RKO (cell line): ENCODE results near the gene BAG5.

Experiments used
- DNase-seq: peaks from one replicate; pipeline ENCODE4 v3.0.0-alpha.2; 2016; ENCODE audit warnings: low spot score

Gene BAG5

DNA sequence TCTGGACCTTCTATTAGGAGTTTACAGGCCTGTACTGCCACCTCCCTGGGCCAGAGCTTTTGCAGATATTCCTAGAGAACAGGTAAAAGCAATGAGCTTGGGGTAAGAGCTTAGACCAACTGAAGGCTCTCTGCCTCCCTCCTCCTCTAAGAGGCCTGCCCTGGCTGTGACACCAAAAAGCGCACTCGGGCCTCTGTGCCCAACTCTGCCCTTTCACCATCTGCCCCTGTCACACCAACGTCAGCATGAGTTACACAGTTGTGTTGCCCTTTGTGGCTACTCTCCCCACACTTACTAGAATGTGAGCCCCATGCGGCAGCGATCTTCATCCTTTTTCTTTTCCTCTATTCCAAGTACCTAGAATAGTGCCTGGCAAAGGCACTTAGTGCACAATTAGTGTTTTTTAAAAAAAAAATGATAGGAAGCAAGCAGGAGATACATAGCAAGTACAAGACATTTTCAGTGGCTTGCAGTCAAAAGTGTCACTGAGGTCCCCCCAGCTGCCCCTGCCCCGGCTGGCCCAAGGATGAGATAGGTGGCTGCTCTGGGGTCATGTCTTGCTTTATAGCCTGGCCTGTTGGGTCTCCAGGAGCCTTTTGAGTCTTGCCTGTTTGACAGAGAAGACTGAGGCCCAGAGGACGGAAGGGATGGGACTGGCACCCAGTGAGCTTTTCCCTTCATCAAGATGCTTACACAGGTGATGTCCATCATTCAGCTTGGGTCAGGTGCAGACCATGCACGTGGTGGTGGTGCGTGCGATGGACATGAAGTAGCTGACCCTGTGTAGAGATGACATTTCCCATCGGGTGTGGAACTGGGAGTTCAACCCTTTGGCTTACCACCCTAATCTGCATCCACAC, 52.4 kb downstream of the BAG5 start:
- no peak for DNase-seq

GRCh38 chr14:103508521-103509329, 53.7 kb downstream of the BAG5 start:
- DNase-seq: no peak

- DNase-seq: no peak
Observed at GRCh38 chr14:103507751-103508150, 54.7 kb downstream of the BAG5 start.
